PC-9 (cell line): ENCODE results near the gene RAB3C. TPM values are rescaled to one million over a fixed set of nuclear protein-coding genes. Genes with fewer than 3 reads are reported as not detected.

Experiments used
- BruUV-seq: library from RNA; stranded (reverse); fragments of 400-500 nt; replicated peaks from 2 replicates; lab custom pipeline; 2021; lab: Mats Ljungman, UMichigan
- CTCF ChIA-PET: fragments of 300-600 bp; sonication (Branson Sonifier 250); formaldehyde crosslinking; loops from one replicate; lab custom pipeline; 2022; ENCODE audit warnings: antibody characterized with exemption; lab: Charles Lee
- POLR2A ChIA-PET: fragments of 300-600 bp; sonication (Branson Sonifier 250); formaldehyde crosslinking; loops from one replicate; lab custom pipeline; 2022; ENCODE audit warnings: antibody characterized with exemption; ENCODE audit not compliant: unreplicated experiment; lab: Charles Lee
- DNase-seq, 2 experiments: peaks; one replicate each; pipeline versions ENCODE4 v3.0.0 to v3.0.0-alpha.2; 2015 to 2022; ENCODE audit warnings: mixed read lengths in 1 of 2
- H2AFZ ChIP-seq: fragments of 200-600 bp; sonication (generic); 2 replicates; pipeline ENCODE4 v1.8.1; 2017; ENCODE audit warnings: antibody characterized with exemption
- H3F3A ChIP-seq: fragments of 200-600 bp; sonication (generic); 2 replicates; pipeline ENCODE4 v1.8.1; 2017; ENCODE audit warnings: antibody characterized with exemption, mild to moderate bottlenecking, low read depth; ENCODE audit not compliant: insufficient read depth
- H3K27ac ChIP-seq: fragments of 200-600 bp; sonication (generic); 2 replicates; pipeline ENCODE4 v1.6.1; 2016; ENCODE audit warnings: mixed run types
- H3K27me3 ChIP-seq: fragments of 200-600 bp; sonication (generic); 2 replicates; pipeline ENCODE4 v1.6.1; 2016; ENCODE audit warnings: low read depth, mixed run types; ENCODE audit not compliant: insufficient read depth
- H3K36me3 ChIP-seq: fragments of 200-600 bp; sonication (generic); 2 replicates; pipeline ENCODE4 v1.6.1; 2016; ENCODE audit warnings: low read depth, mixed run types
- H3K4me1 ChIP-seq: fragments of 200-600 bp; sonication (generic); replicated peaks from 2 replicates; pipeline ENCODE4 v1.6.1; 2016; ENCODE audit warnings: mixed run types; ENCODE audit not compliant: insufficient read depth
- H3K4me2 ChIP-seq: fragments of 200-600 bp; sonication (generic); 2 replicates; pipeline ENCODE4 v1.6.1; 2017; ENCODE audit warnings: mixed run types
- H3K4me3 ChIP-seq: fragments of 200-600 bp; sonication (generic); 2 replicates; pipeline ENCODE4 v1.6.1; 2016; ENCODE audit warnings: mixed run types
- H3K79me2 ChIP-seq: fragments of 200-600 bp; sonication (generic); 2 replicates; pipeline ENCODE4 v1.6.1; 2017; ENCODE audit warnings: low read depth, mixed run types
- H3K9me2 ChIP-seq: fragments of 200-600 bp; sonication (generic); 2 replicates; pipeline ENCODE4 v1.8.1; 2017; ENCODE audit warnings: mild to moderate bottlenecking; ENCODE audit not compliant: insufficient read depth
- H3K9me3 ChIP-seq: fragments of 200-600 bp; sonication (generic); 2 replicates; pipeline ENCODE4 v1.8.1; 2016; ENCODE audit warnings: low read depth; ENCODE audit not compliant: insufficient read depth
- H4K20me1 ChIP-seq: fragments of 200-600 bp; sonication (generic); 2 replicates; pipeline ENCODE4 v1.8.1; 2017; ENCODE audit not compliant: insufficient read depth
- EZH2 ChIP-seq: fragments of 200-600 bp; sonication (generic); IDR thresholded peaks from 2 replicates; pipeline ENCODE4 v1.8.0; 2017; ENCODE audit warnings: antibody characterized with exemption, low read depth
- intact Hi-C: fragments of 100-400 bp; cut with micrococcal nuclease; formaldehyde crosslinking; loops from one replicate; pipeline ENCODE4 v1.10.0; 2022; ENCODE audit not compliant: unreplicated experiment
- total RNA-seq: library from RNA; stranded (reverse); gene quantifications from 2 replicates; pipeline ENCODE4 v1.2.3, GENCODE V29; 2021
- TF ChIP-seq, protein P1 (sequence below): fragments of 200-600 bp; sonication (generic); conservative IDR thresholded peaks from 2 replicates; pipeline ENCODE4 v1.6.1; 2017; ENCODE audit warnings: mixed run types, antibody characterized with exemption, mild to moderate bottlenecking, moderate library complexity

Gene RAB3C
- total RNA-seq, 1 experiment from 2014 or later, result not detected

DNA sequence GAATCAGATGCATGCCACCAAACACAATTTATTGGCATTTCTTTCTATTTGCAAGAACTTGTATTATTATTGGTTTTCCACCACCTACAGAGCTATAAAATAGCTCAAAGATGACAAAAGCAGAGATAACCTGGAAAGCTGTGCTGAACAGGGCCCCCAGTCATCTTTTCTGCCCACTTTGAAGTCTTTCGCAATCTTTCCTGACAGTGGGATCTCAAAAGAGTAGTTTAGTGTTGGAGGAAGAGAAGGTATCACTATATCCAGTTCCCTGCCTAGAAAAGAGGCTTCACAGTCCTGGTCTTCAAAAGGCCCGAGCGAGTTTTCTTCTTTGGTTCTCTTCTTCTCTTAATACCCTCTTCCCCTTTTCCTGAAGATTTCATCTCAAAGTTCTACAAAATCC is 231.0 kb downstream of the RAB3C start:
- intact Hi-C loops, result no loop called here
- H3K4me1 ChIP-seq, result no peaks in the 10 kb centered on the region
- TF ChIP-seq EZH2, result no peak
- TF ChIP-seq, protein P1, sequence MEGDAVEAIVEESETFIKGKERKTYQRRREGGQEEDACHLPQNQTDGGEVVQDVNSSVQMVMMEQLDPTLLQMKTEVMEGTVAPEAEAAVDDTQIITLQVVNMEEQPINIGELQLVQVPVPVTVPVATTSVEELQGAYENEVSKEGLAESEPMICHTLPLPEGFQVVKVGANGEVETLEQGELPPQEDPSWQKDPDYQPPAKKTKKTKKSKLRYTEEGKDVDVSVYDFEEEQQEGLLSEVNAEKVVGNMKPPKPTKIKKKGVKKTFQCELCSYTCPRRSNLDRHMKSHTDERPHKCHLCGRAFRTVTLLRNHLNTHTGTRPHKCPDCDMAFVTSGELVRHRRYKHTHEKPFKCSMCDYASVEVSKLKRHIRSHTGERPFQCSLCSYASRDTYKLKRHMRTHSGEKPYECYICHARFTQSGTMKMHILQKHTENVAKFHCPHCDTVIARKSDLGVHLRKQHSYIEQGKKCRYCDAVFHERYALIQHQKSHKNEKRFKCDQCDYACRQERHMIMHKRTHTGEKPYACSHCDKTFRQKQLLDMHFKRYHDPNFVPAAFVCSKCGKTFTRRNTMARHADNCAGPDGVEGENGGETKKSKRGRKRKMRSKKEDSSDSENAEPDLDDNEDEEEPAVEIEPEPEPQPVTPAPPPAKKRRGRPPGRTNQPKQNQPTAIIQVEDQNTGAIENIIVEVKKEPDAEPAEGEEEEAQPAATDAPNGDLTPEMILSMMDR, result no peak
- no peaks in the 10 kb centered on the region for H3K9me3 ChIP-seq
- no peaks in the 10 kb centered on the region for H3K9me2 ChIP-seq
- no peak overlapping the region for H2AFZ ChIP-seq
- POLR2A ChIA-PET, result no interaction called here
- no peaks in the 10 kb centered on the region for H3F3A ChIP-seq
- H3K36me3 ChIP-seq, result no peaks in the 10 kb centered on the region
- no peaks in the 10 kb centered on the region for H4K20me1 ChIP-seq
- BruUV-seq, result no TSS peak
- CTCF ChIA-PET, result no interaction called here
- no peak overlapping the region for H3K27ac ChIP-seq
- DNase-seq, result no peak
- H3K4me3 ChIP-seq, result no peak overlapping the region
- H3K79me2 ChIP-seq, result no peaks in the 10 kb centered on the region
- no peaks in the 10 kb centered on the region for H3K27me3 ChIP-seq
- H3K4me2 ChIP-seq, result no peak overlapping the region

DNA sequence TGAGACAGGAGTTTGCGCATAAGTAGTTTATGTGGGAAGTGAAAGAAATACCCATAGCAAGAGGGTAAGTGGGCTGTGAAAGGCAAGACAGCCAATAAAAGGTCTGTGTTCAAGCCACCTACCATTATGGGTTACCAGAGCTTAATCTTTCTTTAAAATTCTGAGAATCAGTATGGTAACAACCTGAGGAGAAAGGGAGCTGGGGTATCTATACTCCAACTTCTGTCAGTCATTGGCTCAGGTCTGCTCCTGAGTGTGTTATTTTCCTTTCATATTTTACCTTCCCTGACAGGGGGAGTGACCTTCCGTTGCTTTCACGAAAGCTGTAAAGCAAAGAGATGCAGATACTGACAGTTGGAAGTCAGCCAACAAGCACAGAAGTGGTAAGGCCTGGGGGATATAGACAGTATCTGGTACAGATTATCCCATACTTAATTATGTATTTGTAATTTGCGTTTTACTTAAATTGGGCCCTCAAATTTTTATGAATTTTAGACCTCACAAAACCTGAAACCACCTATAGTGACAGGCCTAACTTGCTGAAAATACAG is 233.4 kb downstream of the RAB3C start:
- ChIA-PET CTCF (no interaction called here), POLR2A (no interaction called here)
- TF ChIP-seq, protein P1, result no peak
- TF ChIP-seq EZH2, result no peak
- H3F3A ChIP-seq, result no peaks in the 10 kb centered on the region
- no peaks in the 10 kb centered on the region for H4K20me1 ChIP-seq
- H3K4me1 ChIP-seq, result no peaks in the 10 kb centered on the region
- no peaks in the 10 kb centered on the region for H3K36me3 ChIP-seq
- BruUV-seq, result no TSS peak
- no peak overlapping the region for H3K4me2 ChIP-seq
- no peak overlapping the region for H3K4me3 ChIP-seq
- intact Hi-C loops, result no loop called here
- no peak overlapping the region for H2AFZ ChIP-seq
- H3K27ac ChIP-seq, result no peak overlapping the region
- no peaks in the 10 kb centered on the region for H3K27me3 ChIP-seq
- H3K9me2 ChIP-seq, result no peaks in the 10 kb centered on the region
- no peaks in the 10 kb centered on the region for H3K79me2 ChIP-seq
- DNase-seq, result no peak
- no peaks in the 10 kb centered on the region for H3K9me3 ChIP-seq

DNA sequence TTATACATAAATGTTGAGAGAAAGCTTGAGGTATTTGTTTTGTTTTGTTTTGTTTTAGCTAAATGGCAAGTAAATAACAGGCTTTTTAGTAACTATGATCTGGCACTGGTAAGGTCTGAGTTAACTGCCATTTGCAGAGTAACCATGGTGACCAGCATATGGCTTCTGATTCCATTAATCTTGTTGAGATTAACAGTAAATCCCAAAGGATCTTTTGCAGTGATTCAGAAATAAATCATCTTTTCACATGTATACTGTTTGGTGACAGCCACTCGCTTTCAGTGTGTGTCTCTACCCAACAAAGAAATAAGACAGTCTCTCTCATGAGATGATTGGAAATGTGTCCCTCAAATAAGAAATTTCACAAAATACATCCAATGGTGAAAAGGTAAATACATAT is 235.6 kb downstream of the RAB3C start:
- Histone ChIP-seq H3K4me1 (no peaks in the 10 kb centered on the region), H3F3A (no peaks in the 10 kb centered on the region), H3K9me2 (no peaks in the 10 kb centered on the region), H3K9me3 (no peaks in the 10 kb centered on the region), H3K79me2 (no peaks in the 10 kb centered on the region), H3K27ac (no peak overlapping the region), H3K4me2 (no peak overlapping the region), H3K27me3 (no peaks in the 10 kb centered on the region), H3K36me3 (no peaks in the 10 kb centered on the region), H2AFZ (no peak overlapping the region), H3K4me3 (no peak overlapping the region), H4K20me1 (no peaks in the 10 kb centered on the region)
- ChIA-PET CTCF (no interaction called here), POLR2A (no interaction called here)
- TF ChIP-seq, protein P1, result no peak
- no peak for TF ChIP-seq EZH2
- no peak for DNase-seq
- BruUV-seq, result no TSS peak
- intact Hi-C loops, result no loop called here
